ENCODE measurements around the gene SLC17A9. TPM values are rescaled to one million over a fixed set of nuclear protein-coding genes. Genes with fewer than 3 reads are reported as not detected.

The SLC17A9 gene
- total RNA-seq, 1 donor from 2014 or later: 3.2 TPM

DNA sequence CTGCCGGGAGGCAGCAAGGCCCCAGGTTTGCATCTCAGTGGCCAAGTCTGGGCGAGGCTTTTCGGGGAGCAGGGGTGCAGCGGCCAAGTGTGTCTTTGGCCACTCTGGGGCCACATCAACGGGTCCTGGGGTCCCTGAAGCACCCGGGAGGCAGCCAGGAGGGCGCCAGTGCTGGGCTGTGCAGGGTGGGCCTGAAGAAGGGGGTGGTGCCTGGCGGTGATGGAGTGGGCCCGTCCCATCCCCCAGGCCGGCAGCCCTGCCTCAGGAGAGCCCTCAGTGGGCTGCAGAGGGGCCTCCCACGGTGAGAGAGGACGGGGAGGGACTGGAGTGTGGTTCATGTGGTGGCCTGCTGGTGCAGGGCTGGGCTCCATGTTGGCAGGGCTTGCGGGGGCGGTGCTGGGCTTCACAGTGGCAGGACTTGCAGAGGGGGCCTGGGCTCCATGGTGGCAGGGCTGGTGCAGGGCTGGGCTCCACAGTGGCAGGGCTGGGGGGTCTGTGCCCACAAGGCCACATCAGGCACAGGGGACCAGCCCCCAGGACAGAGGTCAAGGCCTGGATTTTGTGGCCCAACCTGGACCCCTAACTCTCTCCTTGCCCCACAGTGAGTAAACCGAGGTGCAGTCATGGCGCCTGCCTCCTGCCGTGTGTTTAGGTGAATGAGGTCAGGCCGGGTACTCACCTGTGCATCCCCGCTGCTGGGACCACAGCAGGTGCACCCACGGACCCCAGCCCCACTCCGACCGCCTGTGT, 64.7 kb downstream of the SLC17A9 start:
- DNase-seq (ENCODE audit: low read depth in 2 of 2): no peak

GRCh38 chr20:63017826-63018411, 65.4 kb downstream of the SLC17A9 start:
- no peak for DNase-seq (ENCODE audit: low read depth in 2 of 2)

Other genes with a start within 250 kb of the SLC17A9 start
- under 0.01 and 0.22 TPM in 2 replicates for gene NTSR1, start 243.9 kb upstream of the SLC17A9 start, total RNA-seq
- gene MRGBP, start 156.2 kb upstream of the SLC17A9 start, total RNA-seq: 12.4 and 12.7 TPM in 2 replicates
- 19.2 and 23.0 TPM in 2 replicates for gene OGFR, start 147.9 kb upstream of the SLC17A9 start, total RNA-seq
- gene COL9A3, start 135.7 kb upstream of the SLC17A9 start, total RNA-seq: 0.44 and 0.99 TPM in 2 replicates
- 7.2 and 11.7 TPM in 2 replicates for gene TCFL5, start 90.9 kb upstream of the SLC17A9 start, total RNA-seq
- gene DIDO1, start 26.2 kb upstream of the SLC17A9 start, total RNA-seq: 17.2 and 24.8 TPM in 2 replicates
- gene GID8, start 14.6 kb upstream of the SLC17A9 start, total RNA-seq: 30.7 and 33.7 TPM in 2 replicates
- not detected in 2 replicates for gene BHLHE23, start 54.3 kb downstream of the SLC17A9 start, total RNA-seq

Data from lung microvascular endothelial cell (primary cell).